NCI-H524 (cell line): Measurements from ENCODE around the gene ERAP2.
A peak's percentile ranks its signal among the peaks of the same experiment; 100 is the strongest.
"Not testable (repeated sequence)": the region's sequence is repeated elsewhere in the genome, so short reads cannot be mapped to it uniquely, and the experiment has no call there.

ENCODE experiments used
- DNase-seq, 2 experiments: peaks; one replicate each; lab custom pipeline; 2025; lab: John Stamatoyannopoulos, UW

The ERAP2 gene, protein sequence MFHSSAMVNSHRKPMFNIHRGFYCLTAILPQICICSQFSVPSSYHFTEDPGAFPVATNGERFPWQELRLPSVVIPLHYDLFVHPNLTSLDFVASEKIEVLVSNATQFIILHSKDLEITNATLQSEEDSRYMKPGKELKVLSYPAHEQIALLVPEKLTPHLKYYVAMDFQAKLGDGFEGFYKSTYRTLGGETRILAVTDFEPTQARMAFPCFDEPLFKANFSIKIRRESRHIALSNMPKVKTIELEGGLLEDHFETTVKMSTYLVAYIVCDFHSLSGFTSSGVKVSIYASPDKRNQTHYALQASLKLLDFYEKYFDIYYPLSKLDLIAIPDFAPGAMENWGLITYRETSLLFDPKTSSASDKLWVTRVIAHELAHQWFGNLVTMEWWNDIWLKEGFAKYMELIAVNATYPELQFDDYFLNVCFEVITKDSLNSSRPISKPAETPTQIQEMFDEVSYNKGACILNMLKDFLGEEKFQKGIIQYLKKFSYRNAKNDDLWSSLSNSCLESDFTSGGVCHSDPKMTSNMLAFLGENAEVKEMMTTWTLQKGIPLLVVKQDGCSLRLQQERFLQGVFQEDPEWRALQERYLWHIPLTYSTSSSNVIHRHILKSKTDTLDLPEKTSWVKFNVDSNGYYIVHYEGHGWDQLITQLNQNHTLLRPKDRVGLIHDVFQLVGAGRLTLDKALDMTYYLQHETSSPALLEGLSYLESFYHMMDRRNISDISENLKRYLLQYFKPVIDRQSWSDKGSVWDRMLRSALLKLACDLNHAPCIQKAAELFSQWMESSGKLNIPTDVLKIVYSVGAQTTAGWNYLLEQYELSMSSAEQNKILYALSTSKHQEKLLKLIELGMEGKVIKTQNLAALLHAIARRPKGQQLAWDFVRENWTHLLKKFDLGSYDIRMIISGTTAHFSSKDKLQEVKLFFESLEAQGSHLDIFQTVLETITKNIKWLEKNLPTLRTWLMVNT

DNA sequence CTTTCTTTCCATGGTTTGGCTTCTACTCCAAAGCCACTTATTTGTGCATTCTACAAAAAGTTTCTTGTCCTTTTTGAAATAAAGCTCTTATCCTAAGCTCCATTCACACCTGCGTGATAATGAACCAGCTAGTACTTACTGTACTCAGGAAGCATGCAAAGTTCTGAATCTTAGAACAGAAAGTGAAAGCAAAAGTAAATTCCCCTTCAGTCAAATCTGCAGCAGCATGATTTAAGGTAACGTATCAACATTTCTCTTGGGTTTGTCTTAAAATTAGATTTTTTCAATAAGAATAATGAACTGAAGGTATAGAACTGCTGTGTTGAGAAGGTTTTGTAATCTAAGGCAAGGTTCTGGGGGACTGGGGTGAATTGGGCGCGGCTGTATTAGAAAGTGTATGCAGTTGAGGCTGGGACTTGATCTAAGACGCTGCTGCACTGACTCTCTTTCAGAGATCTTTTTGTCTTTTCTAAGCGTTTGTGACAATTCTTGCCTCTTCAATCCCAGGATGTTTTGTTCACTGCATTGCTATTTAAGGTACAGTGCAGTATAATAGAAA is at the start of gene ERAP2:
Gene ERAP2, plus strand, starts transcription at position 209 of the 559 bp plus-strand sequence. CDS start 3,186 bp downstream, outside the sequence.
- no peak for DNase-seq

DNA sequence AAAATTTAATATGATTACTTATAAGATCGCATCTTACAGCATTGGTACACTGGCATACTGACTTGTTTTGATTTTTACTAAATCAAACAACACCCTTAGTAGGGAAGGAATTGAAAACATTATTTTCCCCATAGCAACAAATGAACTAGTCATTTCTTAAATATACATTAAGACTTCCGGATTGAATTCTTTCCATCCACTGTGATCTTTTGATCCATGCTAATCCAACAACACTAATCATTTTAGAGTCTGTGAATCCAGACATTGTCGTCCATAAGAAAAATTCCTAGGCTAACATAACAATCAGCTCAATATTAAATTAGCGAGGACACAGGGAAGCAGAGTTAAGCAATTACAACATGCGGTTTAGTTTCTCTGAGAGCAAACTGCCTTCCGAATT is 47.0 kb upstream of the ERAP2 start:
- no peak for DNase-seq

DNA sequence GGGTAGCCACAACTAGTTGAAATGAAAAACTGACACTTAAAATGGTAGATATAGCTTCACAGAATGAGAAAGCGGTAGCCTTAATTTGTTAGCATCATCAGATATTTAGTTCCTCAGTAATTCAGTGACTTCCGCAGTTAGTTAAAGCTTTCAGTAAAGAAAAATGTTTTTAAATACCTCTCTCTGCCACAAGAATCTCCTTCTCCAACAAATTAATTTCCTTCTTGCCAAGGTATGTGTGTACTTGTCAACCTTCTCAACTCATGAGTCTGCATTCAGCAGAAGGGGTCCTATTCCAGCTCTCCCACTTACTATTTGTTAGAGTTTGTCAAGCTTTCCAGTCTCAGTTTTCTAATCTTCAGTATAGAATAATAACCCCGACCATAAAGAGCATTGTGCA is 42.3 kb upstream of the ERAP2 start:
- no peak for DNase-seq

DNA sequence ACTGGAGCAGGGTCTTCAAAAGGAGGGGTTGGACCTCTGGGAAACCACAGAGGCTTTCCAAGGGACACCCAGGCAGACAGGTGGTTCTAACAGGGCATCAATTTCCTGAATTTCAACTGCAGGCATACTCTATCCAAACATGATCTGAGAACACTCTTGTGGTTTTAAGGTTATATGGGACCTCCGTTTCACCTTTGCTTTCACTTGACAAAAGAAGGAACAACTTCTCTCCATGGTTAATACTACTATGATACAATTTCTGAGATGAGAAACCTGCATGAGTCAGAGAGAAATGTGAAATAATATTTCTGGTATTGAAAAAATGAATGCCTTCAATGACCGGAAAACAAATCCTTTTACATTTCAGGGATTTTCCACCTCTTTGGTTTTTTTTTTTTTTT is 40.5 kb upstream of the ERAP2 start:
- no peak for DNase-seq

DNA sequence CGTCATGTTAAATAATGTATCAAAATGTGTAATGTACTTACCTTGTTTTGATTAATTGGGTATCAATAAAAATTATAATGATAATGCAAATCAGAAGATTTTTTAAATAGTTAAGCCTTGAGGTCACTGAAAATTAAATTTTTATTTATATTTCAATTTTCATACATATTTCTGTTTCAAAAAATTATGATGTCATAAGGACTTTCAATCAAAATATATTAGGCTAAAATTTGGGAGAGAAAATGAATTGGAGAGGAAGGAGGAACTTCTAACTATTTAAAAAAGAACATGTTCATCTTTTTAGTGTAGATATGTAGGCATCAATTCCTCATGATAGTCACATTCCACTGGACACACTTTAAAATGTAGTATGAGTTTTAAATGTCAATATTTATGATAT is 39.5 kb upstream of the ERAP2 start:
- no peak for DNase-seq

DNA sequence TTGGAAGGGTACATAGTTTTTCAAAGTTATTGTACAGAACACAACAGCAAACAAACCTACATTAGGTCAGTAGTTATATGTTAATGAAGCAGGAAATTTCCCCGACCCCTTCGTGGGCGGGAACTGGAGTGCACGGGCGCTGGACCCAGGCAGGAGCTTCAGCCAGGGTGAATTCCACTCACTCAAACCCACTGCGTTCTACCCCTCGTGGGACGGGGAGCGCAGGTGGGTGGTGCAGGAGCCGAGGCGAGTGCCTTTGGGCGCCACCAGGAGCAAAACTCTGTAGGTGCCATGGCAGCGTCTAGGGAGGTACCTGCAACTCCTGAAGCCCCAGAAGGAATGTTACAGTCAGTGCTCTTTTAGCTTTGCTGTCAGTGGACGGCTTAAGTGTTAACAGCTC is 39.0 kb upstream of the ERAP2 start:
- DNase-seq = no peak

DNA sequence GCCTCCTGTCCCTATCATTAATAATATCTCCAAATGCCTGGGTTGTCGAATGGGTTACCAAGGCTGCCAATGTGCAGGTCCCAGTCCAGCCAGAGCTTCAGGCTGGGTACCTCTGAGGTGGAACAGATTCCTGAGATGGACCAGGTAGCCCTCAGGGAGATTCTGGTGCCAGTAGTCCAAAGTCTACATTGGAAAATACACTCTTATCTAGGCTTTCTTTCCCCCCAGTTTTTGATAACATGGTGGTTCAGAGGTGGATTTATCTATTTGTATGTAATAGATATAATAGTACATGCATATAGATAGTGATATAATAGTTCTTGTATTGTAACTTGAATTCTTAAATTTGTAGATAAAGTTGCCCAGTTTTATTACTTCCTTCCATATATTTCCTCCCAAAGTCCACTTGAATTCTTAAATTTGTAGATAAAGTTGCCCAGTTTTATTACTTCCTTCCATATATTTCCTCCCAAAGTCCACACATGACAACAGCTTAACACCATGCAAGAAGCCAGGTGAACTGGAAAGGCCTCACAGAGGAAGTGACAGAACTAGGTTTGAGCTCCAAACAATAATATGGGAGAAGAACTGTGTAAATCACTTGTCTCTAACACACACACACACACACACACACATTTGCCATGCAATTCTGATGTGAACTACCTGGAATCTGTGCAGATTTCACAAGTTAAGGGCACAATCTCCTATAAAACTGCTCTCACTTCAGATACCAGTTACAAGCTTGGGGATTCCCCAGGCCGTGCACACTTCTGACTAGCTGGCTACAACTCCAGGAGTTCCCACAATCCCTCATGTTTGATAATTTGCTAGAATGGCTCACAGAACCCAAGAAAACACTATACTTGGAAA is 37.9 kb upstream of the ERAP2 start:
- no peak for DNase-seq

DNA sequence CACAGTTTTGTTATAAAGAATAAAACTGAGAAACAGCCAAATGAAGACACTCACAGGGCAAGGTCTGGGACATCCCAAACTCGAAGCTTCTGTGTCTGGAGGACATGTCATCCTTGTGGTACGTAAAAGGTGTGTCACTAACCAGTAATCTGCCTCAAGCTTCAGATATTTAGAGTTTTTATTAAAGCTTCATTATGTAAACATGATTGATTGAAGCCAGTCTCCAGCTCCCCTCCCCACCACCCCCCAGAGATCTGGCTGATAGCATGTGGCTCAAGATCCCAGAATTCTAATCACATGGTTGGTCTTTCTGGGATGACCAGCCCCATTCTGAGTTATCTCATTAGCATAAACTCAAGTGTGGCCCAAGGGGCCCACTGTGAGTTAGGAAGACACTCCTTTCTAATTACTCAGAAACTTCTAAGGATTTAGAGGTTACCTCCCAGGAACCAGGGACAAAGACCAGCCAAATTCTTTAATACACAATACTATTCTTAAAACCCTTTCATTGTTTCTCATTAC is 37.2 kb upstream of the ERAP2 start:
- DNase-seq = no peak

DNA sequence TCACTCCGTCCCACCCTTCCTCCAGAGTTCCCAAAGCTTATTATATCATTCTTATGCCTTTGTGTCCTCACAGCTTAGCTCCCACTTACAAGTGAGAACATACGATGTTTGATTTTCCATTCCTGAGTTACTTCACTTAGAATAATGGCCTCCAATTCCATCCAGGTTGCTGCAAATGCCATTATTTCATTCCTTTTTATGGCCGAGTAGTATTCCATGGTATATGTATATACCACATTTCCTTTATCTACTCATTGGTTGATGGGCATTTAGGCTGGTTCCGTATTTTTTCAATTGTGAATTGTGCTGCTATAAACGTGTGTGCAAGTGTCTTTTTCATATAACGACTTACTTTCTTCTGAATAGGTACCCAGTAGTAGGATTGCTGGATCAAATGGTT is 34.4 kb upstream of the ERAP2 start:
- DNase-seq = not testable (repeated sequence)

DNA sequence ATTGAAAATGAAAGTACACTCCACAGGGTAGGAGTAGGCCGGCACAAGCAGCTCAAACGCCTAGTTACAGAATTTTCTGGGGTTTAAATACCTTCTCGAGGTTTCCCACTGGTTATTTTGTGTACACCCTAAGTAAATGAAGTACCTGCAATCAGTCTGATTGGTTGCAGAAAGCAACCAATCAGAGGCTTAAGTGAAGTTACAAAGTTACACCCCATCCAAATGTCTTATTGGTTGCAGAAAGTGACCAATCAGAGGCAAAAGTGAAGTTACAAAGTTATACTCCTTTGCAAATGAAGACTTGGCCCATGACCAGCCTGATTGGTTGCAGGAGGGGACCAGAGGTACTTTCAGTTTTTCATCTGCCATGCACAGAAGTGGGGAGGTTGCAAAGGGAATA is 33.2 kb upstream of the ERAP2 start:
- no peak for DNase-seq

DNA sequence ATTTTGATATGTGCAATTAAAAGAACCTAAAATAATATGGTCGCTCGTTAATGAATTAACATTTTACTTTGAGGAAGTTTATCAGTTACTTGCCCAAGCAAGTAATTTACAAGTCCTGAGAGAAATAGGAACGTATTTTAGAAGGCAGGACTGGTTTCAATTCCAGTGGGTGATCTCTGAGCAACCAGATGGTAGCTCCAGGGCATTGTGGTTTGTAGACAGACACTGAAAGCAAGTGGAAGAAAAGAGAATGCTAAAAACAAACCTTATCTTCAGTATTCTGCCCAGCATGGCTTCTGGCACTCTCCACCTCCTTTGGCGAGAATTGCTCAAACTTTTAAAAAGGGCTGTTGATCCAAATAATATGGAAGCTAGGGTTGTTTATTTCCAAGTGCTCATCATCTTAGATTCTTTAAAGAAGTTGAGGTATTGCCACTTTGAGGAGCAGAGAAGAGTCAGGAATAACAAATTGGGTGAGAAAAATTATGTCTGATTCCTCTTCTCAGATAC is 31.8 kb upstream of the ERAP2 start:
- no peak for DNase-seq

DNA sequence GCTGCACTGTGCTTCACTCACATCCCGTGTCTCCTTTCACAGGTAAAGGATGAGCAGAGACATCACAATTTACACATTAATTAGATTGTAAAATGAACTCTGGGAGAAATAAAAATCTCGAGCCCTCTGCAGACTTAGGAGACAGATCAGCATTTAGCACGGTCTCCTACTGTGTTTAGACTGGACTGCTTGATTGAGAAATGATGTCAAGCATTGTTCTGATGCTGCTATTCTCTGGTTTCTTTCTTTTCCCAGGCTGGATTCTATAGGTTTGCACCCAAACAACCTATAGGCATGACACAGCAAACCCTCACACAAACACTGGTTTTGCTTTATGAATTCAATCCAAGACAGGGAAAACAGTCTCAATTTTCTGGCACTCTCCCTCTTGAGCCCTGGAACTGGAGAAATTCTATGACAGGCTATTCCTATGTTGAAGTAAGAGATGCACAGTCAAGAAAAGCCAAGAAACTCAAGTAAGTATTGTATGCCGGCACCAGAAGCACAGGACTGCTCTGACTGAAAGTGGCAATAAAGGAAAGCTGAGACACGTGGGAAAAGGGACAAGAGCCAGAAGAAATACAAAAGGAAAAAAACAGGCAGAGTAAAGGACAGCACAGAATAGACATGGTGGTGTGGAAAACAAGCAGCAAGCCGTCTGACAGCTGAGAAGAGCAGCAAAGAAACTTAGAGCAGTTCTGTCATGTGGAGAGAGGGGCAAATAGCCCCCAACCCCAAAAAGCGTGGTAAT is 24.8 kb upstream of the ERAP2 start:
- no peak for DNase-seq

DNA sequence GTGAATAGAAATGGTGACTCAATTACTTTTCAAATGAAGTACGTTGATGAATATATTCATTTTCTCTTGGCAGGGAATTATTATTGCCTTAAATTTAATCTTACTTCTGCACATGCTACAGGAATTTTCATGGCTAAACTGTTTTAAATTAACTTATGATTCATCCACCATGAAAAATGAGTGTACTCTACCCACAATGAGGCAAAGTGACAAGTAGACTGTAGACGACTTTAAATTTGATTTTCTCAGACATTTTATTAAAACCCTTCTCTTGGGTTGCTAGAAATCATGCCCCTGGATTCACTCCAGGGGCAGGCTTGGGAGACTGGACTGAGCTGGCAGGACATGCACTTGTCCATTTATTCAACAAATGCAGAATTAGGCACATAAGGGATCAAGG is 23.5 kb upstream of the ERAP2 start:
- DNase-seq = no peak

DNA sequence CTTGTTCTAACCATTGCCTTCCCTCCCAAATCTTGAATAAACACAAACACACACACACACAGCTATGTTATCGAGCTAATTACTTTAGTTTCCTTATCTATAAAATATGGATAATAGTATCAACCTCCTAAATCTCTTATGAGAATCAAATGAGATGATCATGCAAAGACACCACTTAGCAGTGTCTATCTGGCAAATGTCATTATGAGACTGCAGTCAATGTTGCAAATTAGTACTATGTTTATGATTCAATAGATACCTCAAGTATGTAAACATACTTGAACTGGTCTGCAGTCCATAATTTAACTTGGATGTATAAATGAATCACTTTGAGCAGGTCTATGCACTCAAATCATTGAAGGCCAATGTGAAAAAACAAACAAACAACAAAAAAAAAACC is 22.2 kb upstream of the ERAP2 start:
- no peak for DNase-seq

DNA sequence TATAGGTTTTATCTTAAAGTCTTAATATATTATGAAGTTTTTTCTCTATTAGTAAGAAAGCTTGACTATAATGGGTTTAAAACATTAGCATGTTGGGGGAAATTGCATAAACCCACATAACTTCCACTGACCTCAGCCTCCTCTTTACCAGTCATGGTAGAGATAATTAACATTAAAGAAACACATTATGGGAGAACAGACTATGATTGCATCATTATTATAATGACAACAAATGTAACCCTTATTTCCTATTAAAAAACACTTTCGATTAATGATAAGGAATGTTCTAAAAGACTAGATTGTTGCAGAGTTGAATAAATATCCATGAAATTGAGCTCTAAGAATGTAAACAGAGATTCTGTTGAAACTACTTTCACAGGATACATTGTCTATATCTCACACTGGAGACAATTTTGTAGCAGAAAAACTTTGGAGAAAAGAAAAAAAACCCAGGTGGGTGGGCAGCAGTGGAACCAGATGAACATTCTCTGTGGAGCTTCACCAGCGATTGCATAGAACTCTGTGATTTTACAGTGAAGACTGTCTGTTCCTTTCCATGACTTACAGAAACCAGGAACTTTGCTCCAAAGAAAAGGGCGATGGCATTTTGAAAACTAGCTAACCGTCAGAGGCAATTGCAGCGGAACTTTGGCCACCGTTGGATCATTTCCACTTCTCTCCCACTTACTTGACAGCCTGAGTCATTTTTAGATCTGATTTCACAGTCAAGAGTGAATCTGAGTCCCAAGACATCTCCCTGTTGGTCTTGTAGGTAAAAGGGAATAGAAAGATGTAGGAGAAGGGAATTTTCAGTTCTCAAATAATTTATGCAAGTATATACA is 21.0 kb upstream of the ERAP2 start:
- DNase-seq = no peak

DNA sequence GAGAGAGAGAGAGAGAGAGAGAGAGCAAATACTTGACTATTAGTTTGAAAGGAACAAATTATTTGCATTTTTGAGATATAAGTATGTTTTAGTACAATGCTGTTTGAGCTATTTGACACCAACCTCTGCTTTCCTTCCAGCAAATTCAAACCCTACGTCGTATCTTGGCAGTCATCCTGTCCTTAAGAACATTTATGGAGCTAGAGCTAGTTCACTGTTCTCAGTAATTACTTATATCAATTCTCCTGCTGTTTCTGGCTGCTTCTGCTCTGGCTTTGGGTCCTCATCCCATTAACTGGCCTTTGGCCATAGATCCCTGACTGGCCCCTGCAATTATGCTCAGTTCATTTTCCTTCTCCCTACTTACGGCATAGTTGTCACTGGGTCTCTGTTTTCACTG is 19.9 kb upstream of the ERAP2 start:
- no peak for DNase-seq

DNA sequence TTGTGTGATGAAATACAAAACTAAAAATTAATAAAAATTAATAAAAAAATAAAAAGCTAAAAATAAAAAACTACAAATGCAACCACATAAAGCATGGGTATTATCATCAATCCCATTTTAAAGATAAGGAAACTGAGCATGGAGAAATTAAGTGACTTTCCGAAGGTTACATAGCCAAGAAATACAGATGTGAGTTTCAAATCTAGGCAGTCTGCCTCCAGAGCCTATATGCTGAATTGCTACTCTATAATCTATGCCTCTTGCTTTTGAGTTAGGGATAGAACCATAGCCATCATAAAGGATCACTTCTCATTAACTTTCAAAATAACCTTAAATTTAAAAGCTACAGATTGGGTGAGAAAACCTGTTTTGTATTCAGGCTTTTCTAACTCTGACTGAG is 18.8 kb upstream of the ERAP2 start:
- no peak for DNase-seq

DNA sequence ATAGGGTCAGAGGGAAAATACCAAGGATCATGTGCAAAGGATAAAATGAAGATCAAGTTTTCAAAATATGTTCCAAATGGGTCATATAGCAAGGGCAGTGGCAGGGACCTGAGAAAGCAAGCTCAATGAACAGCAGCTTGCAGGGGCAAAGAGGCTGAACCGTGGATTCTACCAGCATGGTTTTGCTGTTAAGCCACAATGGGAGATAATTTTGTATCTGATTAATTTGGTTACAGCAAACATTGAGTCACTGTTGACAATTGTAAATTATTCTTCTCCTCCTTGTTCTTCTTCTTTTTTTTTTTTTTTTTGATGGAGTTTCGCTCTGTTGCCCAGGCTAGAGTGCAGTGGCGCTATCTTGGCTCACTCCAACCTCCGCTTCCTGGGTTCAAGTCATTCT is 18.4 kb upstream of the ERAP2 start:
- DNase-seq = no peak

DNA sequence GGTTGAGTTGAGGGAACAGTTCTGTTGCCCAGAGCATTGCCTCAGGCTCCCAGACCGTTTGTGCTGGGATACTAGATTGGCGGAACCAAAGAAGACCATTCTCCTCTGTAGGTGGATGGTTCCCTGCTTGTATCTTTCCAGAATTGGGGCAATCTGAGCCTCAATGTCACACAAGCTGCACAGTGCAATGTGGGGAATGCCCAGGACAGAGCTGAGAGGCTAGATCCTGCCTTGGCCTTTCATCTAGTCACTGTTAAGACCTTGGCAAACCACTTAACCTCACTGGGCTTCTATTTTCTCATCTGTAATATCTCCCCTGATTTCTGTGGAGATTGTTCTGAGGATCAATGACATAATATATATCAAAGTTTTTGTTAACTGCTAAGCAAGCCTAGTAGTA is 16.9 kb upstream of the ERAP2 start:
- DNase-seq = no peak

DNA sequence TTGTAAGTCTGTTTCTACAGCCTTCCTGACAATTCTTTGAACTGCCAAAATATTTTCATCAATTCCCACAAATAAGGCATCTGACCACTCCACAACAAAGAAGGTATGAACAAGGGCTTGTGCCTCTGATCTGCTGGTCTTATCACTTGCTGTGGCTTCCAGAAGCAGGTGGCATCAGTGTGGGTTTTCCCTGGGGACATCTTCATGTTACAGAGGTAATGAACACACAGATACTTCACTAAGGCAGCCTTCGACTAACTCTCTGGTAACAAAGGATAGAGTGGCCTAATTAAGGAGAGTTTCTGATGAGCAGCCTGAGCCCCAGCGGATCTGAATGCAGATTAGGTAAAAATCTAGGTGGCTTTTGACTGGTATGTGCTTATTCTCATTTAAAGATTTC is 15.2 kb upstream of the ERAP2 start:
- peak; percentile 64 to 89 for DNase-seq
